Activated CD8-positive, alpha-beta memory T cell treated with anti-CD3 and anti-CD28 coated beads for 24 hours (primary cell): Measurements from ENCODE around the gene OR10C1.
"Not testable (repeated sequence)": the region's sequence is repeated elsewhere in the genome, so short reads cannot be mapped to it uniquely, and the experiment has no call there.

ENCODE experiments used
- DNase-seq: peaks from one replicate; pipeline ENCODE4 v3.0.0-alpha.2; 2020

OR10C1 gene

GRCh38 chr6:29439006-29439405, at the start of gene OR10C1:
Gene OR10C1 (plus strand): TSS chr6:29439306. CDS start chr6:29440016, 710 bp downstream.
- no peak for DNase-seq

GRCh38 chr6:29395331-29395730, 43.8 kb upstream of the OR10C1 start, which contains the start of gene OR12D2:
Gene OR12D2 (plus strand): TSS chr6:29395631. CDS start chr6:29396700, 1,069 bp downstream.
- no peak for DNase-seq

- no peak for DNase-seq
These were observed 39.6 kb upstream of the OR10C1 start for GRCh38 chr6:29399525-29399924.

- no peak for DNase-seq
These were observed 35.3 kb upstream of the OR10C1 start for GRCh38 chr6:29403801-29404200.

- DNase-seq = no peak
These were observed 24.5 kb upstream of the OR10C1 start, which contains the start of gene OR12D1 for GRCh38 chr6:29414588-29414987. Gene OR12D1 (plus strand): TSS chr6:29414928.

GRCh38 chr6:29419516-29419915, 19.6 kb upstream of the OR10C1 start:
- DNase-seq = no peak

- no peak for DNase-seq
These were observed 14.9 kb upstream of the OR10C1 start for GRCh38 chr6:29424168-29424567.

GRCh38 chr6:29424575-29424974, 14.5 kb upstream of the OR10C1 start:
- no peak for DNase-seq

- DNase-seq = no peak
These were observed 14.0 kb upstream of the OR10C1 start for GRCh38 chr6:29425075-29425474.

- DNase-seq = no peak
These were observed 12.5 kb upstream of the OR10C1 start for GRCh38 chr6:29426654-29427053.

GRCh38 chr6:29436730-29437129, 2.4 kb upstream of the OR10C1 start:
- DNase-seq = not testable (repeated sequence)

GRCh38 chr6:29442719-29443118, 3.6 kb downstream of the OR10C1 start:
- DNase-seq = no peak

- DNase-seq = not testable (repeated sequence)
These were observed 4.9 kb downstream of the OR10C1 start for GRCh38 chr6:29444031-29444430.

GRCh38 chr6:29447670-29448069, 8.6 kb downstream of the OR10C1 start:
- DNase-seq = no peak

GRCh38 chr6:29451471-29452193, 12.5 kb downstream of the OR10C1 start:
- no peak for DNase-seq

GRCh38 chr6:29456971-29457370, 17.9 kb downstream of the OR10C1 start, which contains the start of the genes OR11A1 and OR2H1:
Gene OR11A1 (minus strand): TSS chr6:29457071. CDS start chr6:29427641, 29,430 bp downstream.
Gene OR2H1 (plus strand): TSS chr6:29457155. CDS start chr6:29461770, 4,615 bp downstream.
- DNase-seq = no peak

GRCh38 chr6:29461021-29461814, 22.1 kb downstream of the OR10C1 start:
- no peak for DNase-seq

GRCh38 chr6:29462022-29462421, 22.9 kb downstream of the OR10C1 start:
- DNase-seq = no peak

- no peak for DNase-seq
These were observed 26.2 kb downstream of the OR10C1 start for GRCh38 chr6:29465279-29465678.

GRCh38 chr6:29465801-29466200, 26.7 kb downstream of the OR10C1 start:
- DNase-seq = no peak

GRCh38 chr6:29466241-29466640, 27.1 kb downstream of the OR10C1 start:
- no peak for DNase-seq

GRCh38 chr6:29474996-29475395, 35.9 kb downstream of the OR10C1 start:
- DNase-seq = no peak

- DNase-seq = no peak
These were observed 38.9 kb downstream of the OR10C1 start for GRCh38 chr6:29477923-29478450.

- no peak for DNase-seq
These were observed 39.6 kb downstream of the OR10C1 start for GRCh38 chr6:29478740-29479139.
